Embryonic facial prominence (tissue), 1 donor: Measurements from ENCODE around the gene ZNF232.
"Not testable (repeated sequence)": the region's sequence is repeated elsewhere in the genome, so short reads cannot be mapped to it uniquely, and the experiment has no call there.

ENCODE experiments used
- DNase-seq: peaks from one replicate; pipeline ENCODE4 v3.0.0-alpha.2; 2016; ENCODE audit errors: extremely low spot score

ZNF232 gene

DNA sequence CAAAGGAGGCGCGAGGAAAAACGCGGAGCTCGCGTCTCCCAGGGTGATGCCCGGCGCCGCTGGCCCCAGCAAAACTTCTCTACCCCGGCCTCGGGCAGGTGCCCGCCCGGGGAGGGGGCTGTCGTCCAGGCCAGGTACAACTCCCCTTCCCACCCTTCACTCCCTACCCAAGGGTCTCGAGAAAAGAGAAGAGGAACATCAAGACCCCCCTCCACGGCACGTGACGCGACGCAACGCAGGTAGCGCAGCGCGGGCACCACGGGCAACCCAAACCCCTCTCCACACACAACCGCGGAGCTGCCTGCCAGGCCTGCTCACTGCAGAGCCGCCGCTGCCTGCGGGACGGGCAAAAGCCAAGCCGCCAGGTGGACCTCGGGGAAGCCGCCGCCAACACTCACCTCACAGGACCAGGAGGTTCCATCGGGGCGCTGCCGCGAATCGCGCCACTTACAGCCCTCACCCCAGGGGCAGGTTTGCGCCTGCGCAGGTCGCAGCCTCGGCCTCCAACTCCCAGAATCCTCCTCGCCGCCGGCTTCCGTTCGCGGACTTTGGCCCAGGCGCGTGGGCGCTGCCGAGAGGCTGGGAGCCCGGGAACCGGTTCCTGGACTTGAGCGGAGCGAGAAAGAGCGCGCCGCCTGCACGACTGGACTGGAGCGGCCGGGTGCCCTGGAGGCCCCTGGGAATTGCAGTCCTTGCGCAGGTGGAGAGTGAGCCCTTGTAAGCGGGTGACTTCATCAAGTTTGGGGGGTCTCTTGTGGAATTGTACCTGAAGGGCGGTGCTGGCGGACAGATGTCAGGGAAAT lies at the start of gene ZNF232:
ZNF232 (minus strand) TSS at position 477 of the 803 bp plus-strand sequence; CDS start at position 421, 56 bp downstream.
- DNase-seq: peak; percentile 58

DNA sequence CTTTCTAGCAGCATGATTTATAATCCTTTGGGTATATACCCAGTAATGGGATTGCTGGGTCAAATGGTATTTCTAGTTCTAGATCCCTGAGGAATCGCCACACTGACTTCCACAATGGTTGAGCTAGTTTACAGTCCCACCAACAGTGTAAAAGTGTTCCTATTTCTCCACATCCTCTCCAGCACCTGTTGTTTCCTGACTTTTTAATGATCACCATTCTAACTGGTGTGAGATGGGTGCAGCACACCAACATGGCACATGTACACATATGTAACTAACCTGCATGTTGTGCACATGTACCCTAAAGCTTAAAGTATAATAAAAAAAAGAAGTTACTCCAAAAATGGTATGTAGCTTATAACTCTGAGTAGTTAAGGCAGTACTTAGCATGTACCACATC lies 49.0 kb upstream of the ZNF232 start:
- not testable (repeated sequence) for DNase-seq

DNA sequence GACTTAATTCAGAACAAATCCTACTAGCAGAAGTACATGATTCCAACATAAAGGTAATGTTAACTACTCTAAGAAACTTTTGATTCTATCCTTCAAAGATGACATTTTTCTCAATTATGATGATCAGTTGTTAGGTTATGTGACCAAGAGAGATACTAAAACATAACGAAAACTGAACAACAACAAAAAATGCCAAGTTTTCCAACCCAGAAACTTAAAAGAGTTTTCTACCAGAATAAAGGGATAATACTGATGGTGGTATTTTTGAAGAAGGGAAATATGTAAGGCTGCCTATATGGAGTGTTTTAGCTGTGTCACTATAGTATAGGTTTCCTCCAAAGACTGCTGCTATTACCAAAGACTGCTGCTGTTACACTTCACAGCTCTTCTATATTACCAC lies 34.4 kb upstream of the ZNF232 start:
- not testable (repeated sequence) for DNase-seq

GRCh38 chr17:5142877-5143276 lies 31.2 kb upstream of the ZNF232 start:
- DNase-seq: not testable (repeated sequence)

DNA sequence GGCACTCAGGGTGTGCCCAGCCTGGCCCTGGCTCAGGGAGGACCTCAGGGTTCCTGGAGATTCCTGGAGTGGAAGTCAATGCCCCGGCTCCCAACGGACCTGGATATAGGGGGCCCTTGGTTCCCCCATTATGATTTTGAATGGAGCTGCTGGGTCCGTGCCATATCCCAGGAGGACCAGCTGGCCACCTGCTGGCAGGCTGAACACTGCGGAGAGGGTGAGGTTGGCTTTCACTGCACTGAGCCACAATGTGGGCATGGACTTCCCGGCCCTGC lies 27.7 kb upstream of the ZNF232 start:
- no peak for DNase-seq

DNA sequence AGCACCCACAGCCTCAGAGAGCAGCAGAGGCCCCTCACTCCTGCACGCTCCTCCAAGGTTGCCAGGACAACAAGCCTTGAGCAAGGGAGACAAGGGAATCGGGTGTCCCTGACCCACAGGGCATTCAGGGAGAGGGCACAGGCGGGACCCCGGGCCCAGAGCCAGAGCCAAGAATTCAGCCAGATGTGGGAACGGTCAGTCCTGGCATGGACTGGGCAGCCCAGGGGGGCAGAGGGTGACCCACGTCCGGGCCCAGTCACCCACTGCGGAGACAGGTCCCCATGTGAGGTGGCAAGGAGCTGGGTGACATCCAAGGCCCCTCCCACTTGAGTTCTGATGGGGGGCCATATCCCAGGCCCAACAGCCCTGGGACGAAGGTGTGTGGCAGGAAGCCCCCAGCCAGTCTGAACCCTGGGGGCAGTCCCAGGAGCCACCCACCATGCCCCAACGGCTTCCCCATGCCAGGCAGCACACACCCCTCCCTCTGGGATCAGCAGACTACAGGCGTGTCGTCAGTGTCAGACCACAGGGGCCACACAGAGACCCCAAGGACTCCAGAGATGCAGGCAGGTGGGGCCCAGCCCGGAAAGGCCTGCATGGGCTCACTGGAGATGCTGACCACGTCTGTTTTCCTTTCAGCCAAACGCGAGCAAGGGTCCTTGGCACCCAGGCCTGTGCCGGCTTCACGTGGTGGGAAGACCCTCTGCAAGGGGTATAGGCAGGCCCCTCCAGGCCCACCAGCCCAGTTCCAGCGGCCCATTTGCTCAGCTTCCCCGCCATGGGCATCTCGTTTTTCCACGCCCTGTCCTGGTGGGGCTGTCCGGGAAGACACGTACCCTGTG lies 27.2 kb upstream of the ZNF232 start:
- no peak for DNase-seq

DNA sequence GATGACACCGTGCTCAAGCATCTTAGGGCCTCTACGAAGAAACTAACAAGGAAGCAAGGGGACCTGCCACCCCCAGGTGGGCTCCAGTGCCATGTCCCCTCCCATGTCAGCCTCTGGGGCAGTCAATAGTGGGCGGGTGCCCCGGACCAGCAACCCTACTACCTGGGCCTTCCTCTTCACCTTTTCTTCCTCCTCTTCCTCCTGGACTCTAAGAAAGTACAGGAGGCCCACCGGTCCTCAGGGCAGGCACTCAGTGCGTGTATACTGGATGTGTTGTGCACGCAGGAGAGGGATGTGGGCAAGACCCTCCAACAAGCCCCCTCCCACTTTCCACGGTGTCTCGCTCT lies 26.5 kb upstream of the ZNF232 start:
- DNase-seq: not testable (repeated sequence)

DNA sequence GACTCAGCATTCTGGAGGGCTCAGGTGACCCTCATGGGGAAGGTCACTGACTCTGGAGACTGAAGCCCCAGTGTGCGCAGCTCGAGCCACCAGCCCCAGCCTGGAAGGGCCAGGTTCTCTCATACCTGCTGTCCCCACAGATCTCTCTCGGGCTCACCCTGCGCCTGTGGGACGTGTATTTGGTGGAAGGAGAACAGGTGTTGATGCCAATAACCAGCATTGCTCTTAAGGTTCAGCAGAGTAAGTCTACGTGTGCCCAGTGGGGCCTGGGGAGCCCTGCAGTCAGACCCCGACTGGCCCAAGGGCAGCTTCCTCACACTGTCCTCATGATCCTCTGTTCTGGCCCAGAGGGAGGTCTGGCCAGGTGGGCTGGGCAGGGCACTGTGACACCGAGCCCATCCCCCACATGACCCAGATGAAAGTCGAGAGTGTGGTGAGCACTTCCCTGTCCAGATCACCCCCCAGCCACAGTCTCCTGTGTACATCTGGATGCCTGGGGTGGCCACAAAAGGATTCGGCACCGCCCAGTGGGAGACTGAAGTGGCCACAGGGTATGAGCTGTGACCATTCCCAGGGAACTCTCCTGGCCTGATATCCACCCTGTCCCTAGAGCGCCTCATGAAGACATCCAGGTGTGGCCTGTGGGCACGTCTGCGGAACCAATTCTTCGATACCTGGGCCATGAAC lies 26.0 kb upstream of the ZNF232 start:
- DNase-seq: not testable (repeated sequence)

GRCh38 chr17:5136580-5137412 lies 25.1 kb upstream of the ZNF232 start:
- not testable (repeated sequence) for DNase-seq

DNA sequence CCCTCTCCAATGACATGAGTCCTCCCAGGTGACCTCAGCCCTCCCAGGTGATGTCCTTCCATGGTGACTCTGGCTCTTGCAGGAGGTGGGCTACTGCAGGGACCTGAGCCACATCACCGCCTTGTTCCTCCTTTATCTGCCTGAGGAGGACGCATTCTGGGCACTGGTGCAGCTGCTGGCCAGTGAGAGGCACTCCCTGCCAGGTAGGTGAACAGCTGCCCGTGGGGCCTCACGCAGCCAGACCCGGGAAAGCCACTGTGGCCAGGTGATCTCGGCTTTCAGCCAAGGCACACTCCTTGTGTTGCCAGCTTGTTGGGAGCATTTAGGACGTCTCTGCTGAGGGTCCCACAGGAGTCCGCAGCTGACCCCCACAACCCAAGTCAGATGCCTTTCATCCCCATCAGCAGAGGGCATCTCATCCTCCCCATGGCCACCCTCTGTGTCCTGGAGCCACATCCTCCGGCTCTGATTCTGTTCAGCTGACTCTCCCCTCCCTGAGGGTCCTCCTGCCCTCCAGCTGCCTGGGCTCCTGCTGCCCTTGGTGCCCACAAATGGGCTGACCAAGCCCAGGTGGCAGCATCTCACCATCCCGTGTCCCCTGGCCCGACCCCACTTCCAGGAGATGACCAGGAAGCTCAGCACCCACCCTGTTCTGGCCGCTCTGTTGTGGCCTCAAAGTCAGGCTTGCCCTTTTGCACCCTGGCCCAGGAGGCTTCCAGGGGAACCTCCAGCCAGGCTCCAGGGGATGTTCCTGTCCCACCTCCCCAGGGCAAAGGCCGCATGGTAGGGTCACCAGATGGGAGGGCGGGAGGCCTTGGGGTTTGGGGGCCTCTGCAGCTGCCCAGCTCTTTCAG lies 24.3 kb upstream of the ZNF232 start:
- no peak for DNase-seq

- not testable (repeated sequence) for DNase-seq
Observed at GRCh38 chr17:5135131-5135712, 23.5 kb upstream of the ZNF232 start.

DNA sequence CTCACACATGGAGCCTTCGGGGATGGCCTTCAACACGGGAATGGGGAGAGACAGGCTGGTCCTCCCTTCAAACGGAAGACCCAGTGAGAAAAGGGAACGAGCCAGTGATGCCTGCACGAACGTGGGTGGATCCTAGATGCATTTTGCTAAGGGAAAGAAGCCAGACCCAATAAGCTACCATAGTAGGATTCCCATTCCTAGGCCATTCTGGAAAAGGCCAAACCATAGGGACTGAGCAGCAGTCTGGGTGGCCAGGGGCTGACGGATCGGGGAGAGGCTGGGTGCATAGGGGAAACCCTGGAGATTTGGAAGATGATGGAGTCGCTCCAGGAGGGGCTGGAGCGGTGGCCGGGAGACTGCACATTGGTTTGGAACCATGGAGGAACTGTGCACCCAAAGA lies 22.9 kb upstream of the ZNF232 start:
- DNase-seq: not testable (repeated sequence)

GRCh38 chr17:5133961-5134360 lies 22.3 kb upstream of the ZNF232 start:
- DNase-seq: not testable (repeated sequence)

- no peak for DNase-seq
Observed at GRCh38 chr17:5133311-5133710, 21.6 kb upstream of the ZNF232 start.

DNA sequence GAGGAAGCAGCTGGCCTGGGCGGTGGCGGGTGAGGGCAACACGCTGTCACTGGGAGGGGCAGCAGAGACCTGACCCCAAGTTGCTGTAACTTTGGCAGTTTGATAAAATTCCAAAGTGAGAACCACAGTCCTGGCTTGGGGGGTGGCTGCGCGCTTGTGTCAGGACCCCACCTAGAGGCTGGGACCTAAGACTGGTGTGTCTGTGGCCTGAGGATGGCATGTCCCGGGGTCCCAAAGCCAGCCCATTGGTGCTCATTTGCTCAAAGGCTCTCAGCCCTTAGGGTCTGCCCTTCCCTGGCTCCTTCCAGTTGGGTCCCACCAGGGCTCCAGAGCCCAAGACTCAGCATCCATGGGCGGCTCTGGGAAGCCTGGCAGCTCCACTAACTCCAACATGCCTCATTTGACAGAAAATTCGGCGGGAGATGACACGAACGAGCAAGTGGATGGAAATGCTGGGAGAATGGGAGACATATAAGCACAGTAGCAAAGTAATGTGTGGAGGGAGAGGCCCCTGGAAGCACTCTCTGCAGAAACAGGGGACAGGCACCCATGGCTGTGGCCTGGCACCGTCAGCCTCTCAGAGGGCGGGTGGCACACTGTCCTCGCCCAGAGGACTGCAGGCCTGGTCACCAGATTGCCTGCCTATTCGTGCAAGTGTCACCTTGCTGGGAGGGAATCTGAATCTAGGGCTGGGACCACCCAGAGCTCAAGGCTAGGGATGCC lies 21.0 kb upstream of the ZNF232 start:
- not testable (repeated sequence) for DNase-seq

GRCh38 chr17:5131799-5132502 lies 20.3 kb upstream of the ZNF232 start:
- DNase-seq: not testable (repeated sequence)

- no peak for DNase-seq
Observed at GRCh38 chr17:5131146-5131715, 19.6 kb upstream of the ZNF232 start.

DNA sequence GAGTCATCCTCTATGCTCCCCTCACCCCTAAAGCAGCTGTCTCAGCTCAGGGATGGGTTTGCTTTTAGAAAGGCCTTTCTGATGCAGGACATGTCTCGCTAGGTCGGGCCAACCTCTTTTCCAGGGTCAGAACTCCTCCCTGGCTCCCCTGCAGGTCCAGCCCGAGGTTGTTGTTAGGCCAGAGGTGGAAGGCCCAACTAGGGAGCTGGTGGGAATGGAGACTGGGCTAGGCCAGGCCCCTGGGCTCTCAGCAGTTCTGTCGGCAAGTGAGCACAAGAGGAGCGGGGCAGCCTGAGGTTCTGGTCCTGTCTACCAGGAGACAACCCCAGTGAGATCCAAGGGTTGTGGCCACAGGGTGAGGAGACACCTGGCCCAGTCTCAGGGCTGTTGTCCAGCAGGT lies 19.0 kb upstream of the ZNF232 start:
- not testable (repeated sequence) for DNase-seq

- not testable (repeated sequence) for DNase-seq
Observed at GRCh38 chr17:5130261-5130660, 18.6 kb upstream of the ZNF232 start.
